GM13976 (cell line): ENCODE data around the gene RAVER2.
"Not testable (repeated sequence)": the region's sequence is repeated elsewhere in the genome, so short reads cannot be mapped to it uniquely, and the experiment has no call there.

Source experiments
- DNase-seq: peaks from one replicate; pipeline ENCODE4 v3.0.0; 2012; ENCODE audit warnings: low spot score
- CTCF ChIP-seq: IDR thresholded peaks from 2 replicates; pipeline ENCODE4 v1.5.1; 2012; ENCODE audit warnings: borderline replicate concordance, mild to moderate bottlenecking; ENCODE audit not compliant: insufficient read depth; ENCODE audit errors: extremely low read depth, missing control alignments, control extremely low read depth
- in situ Hi-C: fragments of 300-500 bp; cut with MboI; formaldehyde crosslinking; loops from one replicate; pipeline ENCODE4 v1.12.0; 2022; ENCODE audit warnings: low sequenced_read_pairs, mixed read lengths, inconsistent platforms; ENCODE audit not compliant: unreplicated experiment

The RAVER2 gene

GRCh38 chr1:64733581-64734286, 11.1 kb upstream of the RAVER2 start:
- DNase-seq, result no peak
- no peak for TF ChIP-seq CTCF
- in situ Hi-C loops, result no loop called here

- in situ Hi-C loops, result no loop called here
- TF ChIP-seq CTCF, result no peak
These were observed 10.6 kb upstream of the RAVER2 start for GRCh38 chr1:64734287-64734652.

GRCh38 chr1:64740687-64741086, 4.2 kb upstream of the RAVER2 start:
- in situ Hi-C loops, DNase-seq: not testable (repeated sequence)

More at GRCh38 chr1:64734287-64734652, 10.6 kb upstream of the RAVER2 start:
- no peak for DNase-seq

GRCh38 chr1:64743954-64744491, 852 bp upstream of the RAVER2 start:
- DNase-seq, result no peak
- TF ChIP-seq CTCF, result no peak
- in situ Hi-C loops, result no loop called here

GRCh38 chr1:64745181-64745985, 508 bp downstream of the RAVER2 start:
- DNase-seq, result peak; percentile 34
- no peak for TF ChIP-seq CTCF
- in situ Hi-C loops, result no loop called here

- in situ Hi-C loops, result no loop called here
- no peak for TF ChIP-seq CTCF
- DNase-seq, result no peak
These were observed 1.4 kb downstream of the RAVER2 start for GRCh38 chr1:64745986-64746940.
